C4-2B (cell line): ENCODE data around the gene TRERF1.
"Not testable (repeated sequence)": the region's sequence is repeated elsewhere in the genome, so short reads cannot be mapped to it uniquely, and the experiment has no call there.

Experiments used
- H3K27ac ChIP-seq: fragments of 450-650 bp; 2 replicates; pipeline ENCODE4 v1.5.1; 2017
- ZFX ChIP-seq: fragments of 450-650 bp; IDR thresholded peaks from 2 replicates; pipeline ENCODE4 v1.6.1; 2017
- TF ChIP-seq, protein P1 (sequence below): fragments of 450-650 bp; conservative IDR thresholded peaks from 2 replicates; pipeline ENCODE4 v1.5.1; 2017; ENCODE audit warnings: mild to moderate bottlenecking

Gene TRERF1

DNA sequence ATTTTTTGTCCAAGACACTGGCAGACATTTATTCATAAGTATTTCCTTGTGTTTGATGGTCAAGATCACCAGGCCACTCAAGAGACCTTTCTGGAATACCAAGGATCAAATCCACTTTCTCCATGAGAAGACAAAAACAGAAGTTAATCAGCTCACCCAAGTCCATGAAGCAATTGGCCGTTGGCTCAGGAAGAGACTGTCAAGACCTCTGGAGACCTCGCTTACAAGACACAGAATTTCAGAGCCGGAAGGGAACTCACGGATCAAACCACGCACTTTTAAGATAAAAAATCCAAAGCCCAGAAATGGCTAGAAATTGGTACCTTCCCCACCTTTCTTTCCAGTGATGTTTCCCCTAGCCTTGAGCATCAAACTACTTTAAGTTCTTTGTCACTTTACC, 3.3 kb downstream of the TRERF1 start:
- no peak overlapping the region; the same call in 1 of the 2 replicates for H3K27ac ChIP-seq
- TF ChIP-seq ZFX, result no peak
- TF ChIP-seq, protein P1, sequence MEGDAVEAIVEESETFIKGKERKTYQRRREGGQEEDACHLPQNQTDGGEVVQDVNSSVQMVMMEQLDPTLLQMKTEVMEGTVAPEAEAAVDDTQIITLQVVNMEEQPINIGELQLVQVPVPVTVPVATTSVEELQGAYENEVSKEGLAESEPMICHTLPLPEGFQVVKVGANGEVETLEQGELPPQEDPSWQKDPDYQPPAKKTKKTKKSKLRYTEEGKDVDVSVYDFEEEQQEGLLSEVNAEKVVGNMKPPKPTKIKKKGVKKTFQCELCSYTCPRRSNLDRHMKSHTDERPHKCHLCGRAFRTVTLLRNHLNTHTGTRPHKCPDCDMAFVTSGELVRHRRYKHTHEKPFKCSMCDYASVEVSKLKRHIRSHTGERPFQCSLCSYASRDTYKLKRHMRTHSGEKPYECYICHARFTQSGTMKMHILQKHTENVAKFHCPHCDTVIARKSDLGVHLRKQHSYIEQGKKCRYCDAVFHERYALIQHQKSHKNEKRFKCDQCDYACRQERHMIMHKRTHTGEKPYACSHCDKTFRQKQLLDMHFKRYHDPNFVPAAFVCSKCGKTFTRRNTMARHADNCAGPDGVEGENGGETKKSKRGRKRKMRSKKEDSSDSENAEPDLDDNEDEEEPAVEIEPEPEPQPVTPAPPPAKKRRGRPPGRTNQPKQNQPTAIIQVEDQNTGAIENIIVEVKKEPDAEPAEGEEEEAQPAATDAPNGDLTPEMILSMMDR, result no peak

- H3K27ac ChIP-seq, result no peak overlapping the region
- TF ChIP-seq, protein P1, result no peak
- TF ChIP-seq ZFX, result no peak
Observed at GRCh38 chr6:42446996-42447395, 4.7 kb downstream of the TRERF1 start.

DNA sequence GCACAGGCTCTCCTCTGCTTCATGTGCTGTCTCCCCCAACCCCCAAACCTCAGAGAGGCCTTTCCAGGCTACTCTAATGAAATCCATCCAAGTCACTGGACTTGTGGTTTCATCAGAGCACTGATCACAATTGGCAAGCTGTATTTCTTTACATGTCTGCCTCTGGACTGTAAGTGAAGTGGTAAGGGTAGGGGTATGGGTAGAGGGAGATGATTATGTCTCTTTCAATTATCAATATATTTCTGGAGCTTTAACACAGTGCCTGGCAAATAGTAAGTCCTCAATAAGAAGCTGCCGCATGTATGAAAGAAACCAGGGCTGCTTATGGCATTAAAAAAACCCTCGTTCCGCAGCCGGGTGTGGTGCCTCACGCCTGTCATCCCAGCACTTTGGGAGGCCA, 5.4 kb downstream of the TRERF1 start:
- no peak for TF ChIP-seq ZFX
- TF ChIP-seq, protein P1, result no peak
- H3K27ac ChIP-seq, result no peak overlapping the region

- H3K27ac ChIP-seq, result not testable (repeated sequence)
Observed at GRCh38 chr6:42445955-42446354, 5.8 kb downstream of the TRERF1 start.

DNA sequence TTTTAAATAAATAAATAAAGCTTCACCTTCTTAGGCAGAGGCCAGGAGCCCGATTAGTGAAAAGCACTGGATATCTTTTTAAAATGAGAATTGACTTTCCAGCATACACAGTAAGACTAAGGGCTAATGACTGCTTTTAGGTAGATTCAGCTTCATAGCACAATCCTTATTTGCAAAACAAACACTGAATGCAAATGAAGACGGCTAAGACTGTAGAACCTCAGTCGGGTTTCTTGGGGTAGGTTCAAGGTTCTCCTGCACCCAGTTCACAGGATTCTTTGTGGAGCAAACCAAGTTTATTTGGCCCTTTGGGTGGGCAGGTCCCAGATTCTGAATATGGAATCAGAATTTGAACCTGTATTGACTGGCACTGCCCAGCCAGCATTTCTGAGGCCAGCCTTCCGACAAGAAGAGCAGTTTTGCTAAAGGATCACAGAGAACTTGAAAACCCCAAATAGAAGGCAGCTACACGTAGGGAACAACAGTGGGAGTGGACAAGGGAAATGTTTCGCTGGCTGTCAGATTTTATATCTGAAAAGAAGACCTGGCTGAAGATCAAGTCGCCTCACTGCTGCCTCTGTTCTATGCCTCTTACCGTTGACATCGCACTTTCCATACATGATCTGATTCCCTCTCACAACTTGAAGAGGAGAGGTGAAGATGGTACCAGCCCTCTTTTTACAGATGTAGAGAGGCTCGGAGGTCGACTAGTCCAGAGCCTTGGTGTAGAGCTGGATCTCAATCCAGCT, 8.2 kb downstream of the TRERF1 start:
- TF ChIP-seq, protein P1, result no peak
- no peak for TF ChIP-seq ZFX
- no peak overlapping the region for H3K27ac ChIP-seq

DNA sequence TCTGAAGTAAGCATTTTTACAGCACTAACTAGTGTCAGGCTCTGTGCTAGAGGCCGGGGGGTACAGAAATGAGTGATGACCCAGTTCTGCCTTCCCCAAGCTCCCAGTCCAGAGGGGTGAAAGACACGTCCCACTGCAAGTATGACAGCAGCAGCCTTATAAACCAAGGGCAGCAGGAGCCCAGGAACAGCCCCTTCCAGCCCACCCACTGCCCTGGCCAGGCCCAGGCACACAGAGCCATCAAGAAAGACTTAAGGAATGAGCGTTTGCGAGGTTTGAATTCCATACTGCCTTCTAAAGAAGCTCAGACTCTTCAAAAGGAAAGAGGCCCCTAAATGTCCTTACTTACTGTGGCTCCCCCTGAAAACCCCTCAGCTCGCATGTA, 10.0 kb downstream of the TRERF1 start:
- H3K27ac ChIP-seq, result no peak overlapping the region
- no peak for TF ChIP-seq ZFX
- TF ChIP-seq, protein P1, result no peak

- TF ChIP-seq, protein P1, result no peak
- no peak for TF ChIP-seq ZFX
- no peak overlapping the region for H3K27ac ChIP-seq
Observed at GRCh38 chr6:42440778-42441696, 10.7 kb downstream of the TRERF1 start.
